ENCODE measurements around the gene THYN1. TPM values are rescaled to one million over a fixed set of nuclear protein-coding genes. Genes with fewer than 3 reads are reported as not detected.

THYN1 gene
- total and polyA plus RNA-seq, 2 of the 13 experiments (the other 11 are each of a cell fraction or from before 2014, with no cell fraction given), result 36.1 to 87.6 TPM

GRCh38 chr11:134224710-134225664 lies 28.2 kb downstream of the THYN1 start (continued):
- TF ChIP-seq ZNF574 (CRISPR knock-in tag; IDR thresholded peaks at IDR 0.05) (no peak), RAD51 (IDR thresholded peaks at IDR 0.05; ENCODE audit: borderline replicate concordance) (no peak), ZNF800 (CRISPR knock-in tag; IDR thresholded peaks at IDR 0.05) (no peak), TERF1 (CRISPR knock-in tag; IDR thresholded peaks at IDR 0.05) (no peak), PRDM10 (CRISPR knock-in tag; IDR thresholded peaks at IDR 0.05; ENCODE audit: low read depth) (no peak), SAP130 (CRISPR knock-in tag; IDR thresholded peaks at IDR 0.05; ENCODE audit: low read depth) (peak; percentile 47), HIC2 (CRISPR knock-in tag; IDR thresholded peaks at IDR 0.05; ENCODE audit: low read depth) (peak; percentile 46; the same call in 1 of the 2 replicates), ZFX (CRISPR knock-in tag; IDR thresholded peaks at IDR 0.05; ENCODE audit: low read depth) (peak; percentile 37), ZNF564 (CRISPR knock-in tag; IDR thresholded peaks at IDR 0.05) (no peak; the same call in 1 of the 2 replicates), ZNF562 (CRISPR knock-in tag; IDR thresholded peaks at IDR 0.05; ENCODE audit: borderline replicate concordance) (no peak), ZNF839 (CRISPR knock-in tag; IDR thresholded peaks at IDR 0.05; ENCODE audit: borderline replicate concordance) (0 out of 2 replicates have a peak, but pooled peaks have one; percentile 19), ZNF670 (CRISPR knock-in tag; IDR thresholded peaks at IDR 0.05; ENCODE audit: borderline replicate concordance) (peak; percentile 60; the same call in 1 of the 2 replicates), KLF6 (CRISPR knock-in tag; IDR thresholded peaks at IDR 0.05) (no peak), ZNF781 (CRISPR knock-in tag; IDR thresholded peaks at IDR 0.05; ENCODE audit: borderline replicate concordance, not compliant biosample characterization) (no peak), ZFP62 (CRISPR knock-in tag; IDR thresholded peaks at IDR 0.05) (no peak)
